GM19372 (cell line): ENCODE measurements around the gene C6orf15.

Source experiments
- ATAC-seq: cut with Tn5 transposase; IDR thresholded peaks from one replicate; pipeline ENCODE4 v1.9.1; 2021; ENCODE audit warnings: mild to moderate bottlenecking, low read depth, moderate library complexity; ENCODE audit not compliant: unreplicated experiment

The C6orf15 gene

GRCh38 chr6:31112478-31112877 lies at the start of gene C6orf15:
Gene C6orf15, minus strand, starts transcription at chr6:31112575. Its CDS starts 20 bp downstream, at chr6:31112555.
- no peak for ATAC-seq

GRCh38 chr6:31161216-31162126 lies 49.1 kb upstream of the C6orf15 start:
- ATAC-seq, result no peak

- ATAC-seq, result no peak
These were observed 46.8 kb upstream of the C6orf15 start for GRCh38 chr6:31158863-31159855.

GRCh38 chr6:31158140-31158862 lies 45.9 kb upstream of the C6orf15 start, which contains the start of gene TCF19:
Gene TCF19, plus strand, starts transcription at chr6:31158589. Its CDS starts 881 bp downstream, at chr6:31159470.
- ATAC-seq, result peak; percentile 93

GRCh38 chr6:31157513-31158139 lies 45.3 kb upstream of the C6orf15 start, which contains the start of gene CCHCR1:
Gene CCHCR1, minus strand, starts transcription at chr6:31157802. Its CDS starts 202 bp downstream, at chr6:31157600.
- no peak for ATAC-seq

GRCh38 chr6:31156641-31157040 lies 44.3 kb upstream of the C6orf15 start:
- ATAC-seq, result no peak

GRCh38 chr6:31154436-31154835 lies 42.1 kb upstream of the C6orf15 start:
- no peak for ATAC-seq

- ATAC-seq, result no peak
These were observed 40.4 kb upstream of the C6orf15 start for GRCh38 chr6:31152781-31153180.

- no peak for ATAC-seq
These were observed 37.6 kb upstream of the C6orf15 start for GRCh38 chr6:31149827-31150447.

- ATAC-seq, result no peak
These were observed 33.0 kb upstream of the C6orf15 start for GRCh38 chr6:31145386-31145785.

GRCh38 chr6:31144970-31145340 lies 32.6 kb upstream of the C6orf15 start:
- no peak for ATAC-seq

GRCh38 chr6:31144296-31144969 lies 32.1 kb upstream of the C6orf15 start:
- no peak for ATAC-seq

- ATAC-seq, result no peak
These were observed 30.8 kb upstream of the C6orf15 start for GRCh38 chr6:31143148-31143547.

GRCh38 chr6:31142361-31142761 lies 30.0 kb upstream of the C6orf15 start:
- no peak for ATAC-seq

GRCh38 chr6:31140643-31141042 lies 28.3 kb upstream of the C6orf15 start:
- no peak for ATAC-seq

GRCh38 chr6:31139599-31139998 lies 27.2 kb upstream of the C6orf15 start:
- ATAC-seq, result no peak

GRCh38 chr6:31138982-31139381 lies 26.6 kb upstream of the C6orf15 start, which contains the start of gene PSORS1C2:
Gene PSORS1C2, minus strand, starts transcription at chr6:31139066. Its CDS starts 40 bp downstream, at chr6:31139026.
- ATAC-seq, result no peak

GRCh38 chr6:31135710-31136109 lies 23.3 kb upstream of the C6orf15 start:
- ATAC-seq, result no peak

GRCh38 chr6:31132806-31133205 lies 20.4 kb upstream of the C6orf15 start:
- no peak for ATAC-seq
